Neural cell (in vitro differentiated cells): Measurements from ENCODE around the gene RTN4RL1.

Experiments used
- EP300 ChIP-seq: fragments of 450-650 bp; conservative IDR thresholded peaks from 2 replicates; pipeline ENCODE4 v1.6.1; 2014; ENCODE audit warnings: antibody characterized with exemption, mild to moderate bottlenecking, moderate library complexity; ENCODE audit not compliant: poor library complexity, severe bottlenecking
- POLR2AphosphoS5 ChIP-seq: IDR thresholded peaks from 2 replicates; pipeline ENCODE4 v1.6.1; 2012
- RAD21 ChIP-seq: fragments of 450-650 bp; conservative IDR thresholded peaks from 2 replicates; pipeline ENCODE4 v1.6.1; 2014; ENCODE audit warnings: antibody characterized with exemption, mild to moderate bottlenecking, moderate library complexity
- SMC3 ChIP-seq: fragments of 450-650 bp; conservative IDR thresholded peaks from 2 replicates; pipeline ENCODE4 v1.6.1; 2014; ENCODE audit warnings: antibody characterized with exemption, mild to moderate bottlenecking, moderate library complexity; ENCODE audit not compliant: poor library complexity
- TF ChIP-seq, protein P1 (sequence below): fragments of 450-650 bp; IDR thresholded peaks from 2 replicates; pipeline ENCODE4 v1.5.1; 2014; ENCODE audit warnings: antibody characterized with exemption, mild to moderate bottlenecking, moderate library complexity; ENCODE audit not compliant: poor library complexity, severe bottlenecking
- TF ChIP-seq, protein P2 (sequence below): IDR thresholded peaks from 2 replicates; pipeline ENCODE4 v1.6.1; 2012; ENCODE audit warnings: borderline replicate concordance

DNA sequence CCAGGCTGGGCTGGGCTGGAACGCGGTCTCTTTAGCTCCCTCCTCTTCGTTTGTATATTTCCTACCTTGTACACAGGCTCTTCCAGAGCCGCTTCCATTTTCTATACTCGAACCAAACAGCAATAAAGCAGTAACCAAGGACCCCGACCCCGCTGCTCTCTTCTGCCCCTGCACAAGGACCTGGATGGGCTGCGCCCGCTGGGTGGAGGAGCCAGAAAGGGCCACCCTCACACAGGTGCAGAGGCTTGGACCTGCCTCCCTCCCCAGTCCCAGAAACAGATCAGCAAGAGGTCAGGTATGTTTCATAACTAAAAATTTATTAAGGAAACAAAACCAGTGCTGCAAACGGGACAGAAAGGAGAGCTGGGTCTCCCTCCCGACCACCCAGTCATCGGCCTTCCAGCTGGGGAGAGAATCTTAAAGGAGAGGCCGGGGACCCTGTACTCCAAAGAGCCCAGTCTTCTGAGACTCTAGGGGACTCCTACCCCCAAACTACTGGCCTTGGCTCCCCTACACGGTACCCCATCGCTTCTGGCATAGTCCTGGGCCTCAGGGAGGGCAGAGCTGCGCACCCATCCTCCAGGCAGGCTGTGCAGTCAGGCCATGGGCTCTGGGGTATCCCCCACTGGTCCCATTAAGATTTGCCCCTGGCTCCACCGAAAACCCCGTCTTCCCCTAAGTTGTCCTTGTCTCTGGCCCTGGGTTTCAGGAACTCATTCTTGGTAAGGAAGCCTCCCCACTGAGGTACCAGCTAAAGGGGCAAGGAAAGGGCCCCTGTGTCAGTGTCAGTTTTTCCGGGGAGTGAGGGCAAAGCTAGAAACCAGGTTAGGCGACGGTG lies 34.6 kb upstream of the RTN4RL1 start:
- TF ChIP-seq, protein P1, sequence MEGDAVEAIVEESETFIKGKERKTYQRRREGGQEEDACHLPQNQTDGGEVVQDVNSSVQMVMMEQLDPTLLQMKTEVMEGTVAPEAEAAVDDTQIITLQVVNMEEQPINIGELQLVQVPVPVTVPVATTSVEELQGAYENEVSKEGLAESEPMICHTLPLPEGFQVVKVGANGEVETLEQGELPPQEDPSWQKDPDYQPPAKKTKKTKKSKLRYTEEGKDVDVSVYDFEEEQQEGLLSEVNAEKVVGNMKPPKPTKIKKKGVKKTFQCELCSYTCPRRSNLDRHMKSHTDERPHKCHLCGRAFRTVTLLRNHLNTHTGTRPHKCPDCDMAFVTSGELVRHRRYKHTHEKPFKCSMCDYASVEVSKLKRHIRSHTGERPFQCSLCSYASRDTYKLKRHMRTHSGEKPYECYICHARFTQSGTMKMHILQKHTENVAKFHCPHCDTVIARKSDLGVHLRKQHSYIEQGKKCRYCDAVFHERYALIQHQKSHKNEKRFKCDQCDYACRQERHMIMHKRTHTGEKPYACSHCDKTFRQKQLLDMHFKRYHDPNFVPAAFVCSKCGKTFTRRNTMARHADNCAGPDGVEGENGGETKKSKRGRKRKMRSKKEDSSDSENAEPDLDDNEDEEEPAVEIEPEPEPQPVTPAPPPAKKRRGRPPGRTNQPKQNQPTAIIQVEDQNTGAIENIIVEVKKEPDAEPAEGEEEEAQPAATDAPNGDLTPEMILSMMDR: no peak
- TF ChIP-seq RAD21 (no peak), POLR2AphosphoS5 (no peak), EP300 (no peak), SMC3 (no peak)
- TF ChIP-seq, protein P2, sequence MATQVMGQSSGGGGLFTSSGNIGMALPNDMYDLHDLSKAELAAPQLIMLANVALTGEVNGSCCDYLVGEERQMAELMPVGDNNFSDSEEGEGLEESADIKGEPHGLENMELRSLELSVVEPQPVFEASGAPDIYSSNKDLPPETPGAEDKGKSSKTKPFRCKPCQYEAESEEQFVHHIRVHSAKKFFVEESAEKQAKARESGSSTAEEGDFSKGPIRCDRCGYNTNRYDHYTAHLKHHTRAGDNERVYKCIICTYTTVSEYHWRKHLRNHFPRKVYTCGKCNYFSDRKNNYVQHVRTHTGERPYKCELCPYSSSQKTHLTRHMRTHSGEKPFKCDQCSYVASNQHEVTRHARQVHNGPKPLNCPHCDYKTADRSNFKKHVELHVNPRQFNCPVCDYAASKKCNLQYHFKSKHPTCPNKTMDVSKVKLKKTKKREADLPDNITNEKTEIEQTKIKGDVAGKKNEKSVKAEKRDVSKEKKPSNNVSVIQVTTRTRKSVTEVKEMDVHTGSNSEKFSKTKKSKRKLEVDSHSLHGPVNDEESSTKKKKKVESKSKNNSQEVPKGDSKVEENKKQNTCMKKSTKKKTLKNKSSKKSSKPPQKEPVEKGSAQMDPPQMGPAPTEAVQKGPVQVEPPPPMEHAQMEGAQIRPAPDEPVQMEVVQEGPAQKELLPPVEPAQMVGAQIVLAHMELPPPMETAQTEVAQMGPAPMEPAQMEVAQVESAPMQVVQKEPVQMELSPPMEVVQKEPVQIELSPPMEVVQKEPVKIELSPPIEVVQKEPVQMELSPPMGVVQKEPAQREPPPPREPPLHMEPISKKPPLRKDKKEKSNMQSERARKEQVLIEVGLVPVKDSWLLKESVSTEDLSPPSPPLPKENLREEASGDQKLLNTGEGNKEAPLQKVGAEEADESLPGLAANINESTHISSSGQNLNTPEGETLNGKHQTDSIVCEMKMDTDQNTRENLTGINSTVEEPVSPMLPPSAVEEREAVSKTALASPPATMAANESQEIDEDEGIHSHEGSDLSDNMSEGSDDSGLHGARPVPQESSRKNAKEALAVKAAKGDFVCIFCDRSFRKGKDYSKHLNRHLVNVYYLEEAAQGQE: no peak
